ENCODE measurements around the gene DNAH12.
"Not testable (repeated sequence)": the region's sequence is repeated elsewhere in the genome, so short reads cannot be mapped to it uniquely, and the experiment has no call there.

DNAH12 gene

DNA sequence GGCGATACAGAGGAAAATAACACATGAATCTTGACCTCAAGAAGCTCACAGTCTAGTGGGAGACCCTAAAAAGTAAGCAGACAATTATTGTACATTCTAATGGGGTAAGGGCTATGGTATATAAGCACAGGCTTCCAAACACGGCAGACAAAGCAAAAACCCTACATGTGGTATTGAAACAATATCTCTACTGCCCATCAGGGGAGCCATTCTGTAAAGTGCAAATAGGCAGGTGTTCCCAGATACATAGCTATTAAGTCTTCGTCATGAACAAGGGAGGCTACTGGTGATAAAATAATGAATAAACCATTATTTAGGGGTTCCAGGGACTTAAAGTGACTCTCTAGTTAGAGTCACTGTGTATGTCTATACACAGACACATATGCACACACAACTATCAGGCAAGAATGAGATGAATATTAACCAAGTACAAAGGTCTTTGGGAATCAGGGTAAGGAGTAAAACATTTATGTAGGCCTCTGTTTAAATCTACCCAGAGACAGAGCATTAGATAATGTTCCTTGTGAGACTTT is 213.0 kb downstream of the DNAH12 start:
- no peak overlapping the region for H3K4me3 ChIP-seq (ENCODE audit: low read depth, low read length)
- in situ Hi-C loops (cut with HindIII; ENCODE audit: low sequenced_read_pairs) = no loop called here
- TF ChIP-seq, protein P1, sequence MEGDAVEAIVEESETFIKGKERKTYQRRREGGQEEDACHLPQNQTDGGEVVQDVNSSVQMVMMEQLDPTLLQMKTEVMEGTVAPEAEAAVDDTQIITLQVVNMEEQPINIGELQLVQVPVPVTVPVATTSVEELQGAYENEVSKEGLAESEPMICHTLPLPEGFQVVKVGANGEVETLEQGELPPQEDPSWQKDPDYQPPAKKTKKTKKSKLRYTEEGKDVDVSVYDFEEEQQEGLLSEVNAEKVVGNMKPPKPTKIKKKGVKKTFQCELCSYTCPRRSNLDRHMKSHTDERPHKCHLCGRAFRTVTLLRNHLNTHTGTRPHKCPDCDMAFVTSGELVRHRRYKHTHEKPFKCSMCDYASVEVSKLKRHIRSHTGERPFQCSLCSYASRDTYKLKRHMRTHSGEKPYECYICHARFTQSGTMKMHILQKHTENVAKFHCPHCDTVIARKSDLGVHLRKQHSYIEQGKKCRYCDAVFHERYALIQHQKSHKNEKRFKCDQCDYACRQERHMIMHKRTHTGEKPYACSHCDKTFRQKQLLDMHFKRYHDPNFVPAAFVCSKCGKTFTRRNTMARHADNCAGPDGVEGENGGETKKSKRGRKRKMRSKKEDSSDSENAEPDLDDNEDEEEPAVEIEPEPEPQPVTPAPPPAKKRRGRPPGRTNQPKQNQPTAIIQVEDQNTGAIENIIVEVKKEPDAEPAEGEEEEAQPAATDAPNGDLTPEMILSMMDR (IDR thresholded peaks at IDR 0.05; ENCODE audit: low read depth, low read length, missing control alignments) = no peak
- DNase-seq (ENCODE audit: low read depth) = no peak

DNA sequence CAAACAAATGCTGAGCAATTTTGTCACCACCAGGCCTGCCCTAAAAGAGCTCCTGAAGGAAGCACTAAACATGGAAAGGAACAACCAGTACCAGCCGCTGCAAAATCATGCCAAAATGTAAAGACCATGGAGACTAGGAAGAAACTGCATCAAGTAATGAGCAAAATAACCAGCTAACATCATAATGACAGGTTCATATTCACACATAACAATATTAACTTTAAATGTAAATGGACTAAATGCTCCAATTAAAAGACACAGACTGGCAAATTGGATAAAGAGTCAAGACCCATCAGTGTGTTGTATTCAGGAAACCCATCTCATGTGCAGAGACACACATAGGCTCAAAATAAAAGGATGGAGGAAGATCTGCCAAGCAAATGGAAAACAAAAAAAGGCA is 217.6 kb downstream of the DNAH12 start:
- DNase-seq (ENCODE audit: low read depth); in situ Hi-C loops (cut with HindIII; ENCODE audit: low sequenced_read_pairs); H3K4me3 ChIP-seq (ENCODE audit: low read depth, low read length): not testable (repeated sequence)

DNA sequence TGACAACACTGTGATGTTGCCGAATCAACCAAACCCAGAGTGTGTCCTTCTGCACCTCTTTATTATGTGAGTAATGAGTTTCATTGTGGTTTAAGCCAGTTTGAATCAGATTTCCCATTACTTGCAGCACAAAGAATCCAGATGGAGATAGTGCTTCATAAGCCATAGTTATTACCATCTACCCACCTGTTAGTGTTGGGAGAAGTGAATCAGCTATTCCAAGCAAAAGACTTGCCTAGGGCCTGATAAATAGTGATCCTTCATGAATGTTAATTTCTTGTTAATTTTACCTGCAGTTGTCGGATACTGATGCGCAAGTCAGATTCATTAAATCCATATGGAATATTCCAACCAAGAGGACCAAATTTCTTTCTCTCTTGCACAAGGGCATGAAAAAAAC is 229.9 kb downstream of the DNAH12 start:
- no peak overlapping the region for H3K4me3 ChIP-seq (ENCODE audit: low read depth, low read length)
- DNase-seq (ENCODE audit: low read depth) = no peak
- in situ Hi-C loops (cut with HindIII; ENCODE audit: low sequenced_read_pairs) = no loop called here
- TF ChIP-seq, protein P1 (IDR thresholded peaks at IDR 0.05; ENCODE audit: low read depth, low read length, missing control alignments) = no peak

DNA sequence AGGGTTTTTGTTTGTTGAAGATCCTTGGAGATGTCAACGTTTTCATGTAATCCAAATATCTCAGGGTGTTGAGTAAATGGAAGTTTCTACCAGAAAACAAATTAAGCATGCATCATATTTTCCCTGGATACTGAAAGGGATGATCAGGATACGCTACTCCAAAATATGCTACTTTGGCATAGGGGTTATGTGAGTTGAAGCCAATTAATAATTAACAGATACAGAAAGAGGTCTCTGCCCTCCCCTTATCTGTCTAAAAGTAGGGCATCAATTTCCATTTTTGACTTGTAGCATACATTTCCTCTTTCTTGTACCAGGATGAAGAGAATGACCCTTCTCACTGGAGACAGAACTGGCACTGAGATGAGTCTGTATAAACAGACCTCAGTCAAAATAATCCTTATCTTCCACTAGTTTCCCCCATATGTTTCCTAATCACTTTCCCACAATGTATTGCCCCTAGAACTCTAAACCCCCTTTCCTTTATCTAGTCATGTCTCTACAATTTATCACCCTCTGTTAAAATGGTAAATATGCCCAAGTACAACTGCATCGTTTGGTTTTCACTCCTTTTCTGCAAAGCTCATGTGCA is 234.3 kb downstream of the DNAH12 start:
- TF ChIP-seq, protein P1 (IDR thresholded peaks at IDR 0.05; ENCODE audit: low read depth, low read length, missing control alignments) = no peak
- no peak overlapping the region for H3K4me3 ChIP-seq (ENCODE audit: low read depth, low read length)
- in situ Hi-C loops (cut with HindIII; ENCODE audit: low sequenced_read_pairs) = no loop called here
- DNase-seq (ENCODE audit: low read depth) = no peak

GRCh38 chr3:57303520-57303919 is 240.6 kb downstream of the DNAH12 start:
- DNase-seq (ENCODE audit: low read depth) = peak; percentile 19
- H3K4me3 ChIP-seq (ENCODE audit: low read depth, low read length); in situ Hi-C loops (cut with HindIII; ENCODE audit: low sequenced_read_pairs): not testable (repeated sequence)

- H3K4me3 ChIP-seq (ENCODE audit: low read depth, low read length) = no peak overlapping the region
- DNase-seq (ENCODE audit: low read depth) = no peak
- TF ChIP-seq, protein P1 (IDR thresholded peaks at IDR 0.05; ENCODE audit: low read depth, low read length, missing control alignments) = no peak
- in situ Hi-C loops (cut with HindIII; ENCODE audit: low sequenced_read_pairs) = no loop called here
These were observed 246.1 kb downstream of the DNAH12 start for GRCh38 chr3:57298041-57298440.

DNA sequence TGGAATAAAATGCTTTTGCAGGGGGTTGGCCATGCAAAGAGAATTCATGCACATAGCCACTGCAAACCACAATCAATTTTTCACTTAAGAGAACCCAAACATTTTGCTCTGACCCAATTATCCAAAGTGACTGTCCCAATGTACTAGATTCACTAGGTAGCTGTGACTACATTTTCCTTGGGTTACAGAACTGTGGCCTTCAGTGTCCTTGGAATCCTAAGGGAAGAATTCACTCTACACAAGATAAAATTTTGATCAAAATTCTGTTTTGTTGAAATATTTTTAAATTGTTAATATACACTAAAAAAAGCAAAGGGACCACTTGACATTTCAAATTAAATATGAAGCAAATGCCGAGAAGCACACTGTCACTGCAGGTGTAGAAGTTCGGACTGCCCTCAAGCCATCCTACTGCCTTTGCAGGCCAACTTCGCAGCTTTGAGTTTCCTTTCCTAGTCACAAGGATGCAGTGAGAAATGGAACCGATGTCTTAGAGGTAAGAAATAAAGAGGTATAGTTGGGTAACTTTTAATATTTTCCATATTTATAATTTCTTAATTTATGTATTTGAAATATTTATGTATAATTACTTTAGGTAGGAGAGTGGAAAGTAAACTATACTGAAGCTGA is 251.1 kb downstream of the DNAH12 start:
- TF ChIP-seq, protein P1 (IDR thresholded peaks at IDR 0.05; ENCODE audit: low read depth, low read length, missing control alignments) = no peak
- H3K4me3 ChIP-seq (ENCODE audit: low read depth, low read length) = no peak overlapping the region
- in situ Hi-C loops (cut with HindIII; ENCODE audit: low sequenced_read_pairs) = no loop called here
- no peak for DNase-seq (ENCODE audit: low read depth)

Data from astrocyte of the cerebellum (primary cell).